ENCODE measurements around the gene NPEPPS.

Gene NPEPPS

DNA sequence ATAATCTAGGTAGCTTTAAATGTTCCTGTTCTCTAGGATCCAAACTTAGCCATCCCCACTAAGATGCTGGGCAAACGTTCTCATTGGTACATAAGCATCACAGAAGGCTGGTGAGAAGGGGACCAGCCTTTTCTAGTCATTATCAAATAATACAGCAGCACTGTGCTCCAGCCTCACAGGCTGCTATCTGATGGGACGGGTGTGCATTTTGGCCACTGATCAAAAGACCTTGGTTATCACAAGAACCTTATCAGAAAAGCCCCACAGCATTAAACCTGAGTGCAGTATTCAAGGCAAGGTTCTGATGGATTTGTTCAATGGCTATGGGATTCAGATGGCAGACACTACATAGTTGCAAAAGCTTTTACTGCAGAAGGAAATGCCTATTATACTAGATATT is 99.7 kb downstream of the NPEPPS start:
- DNase-seq, result no peak

DNA sequence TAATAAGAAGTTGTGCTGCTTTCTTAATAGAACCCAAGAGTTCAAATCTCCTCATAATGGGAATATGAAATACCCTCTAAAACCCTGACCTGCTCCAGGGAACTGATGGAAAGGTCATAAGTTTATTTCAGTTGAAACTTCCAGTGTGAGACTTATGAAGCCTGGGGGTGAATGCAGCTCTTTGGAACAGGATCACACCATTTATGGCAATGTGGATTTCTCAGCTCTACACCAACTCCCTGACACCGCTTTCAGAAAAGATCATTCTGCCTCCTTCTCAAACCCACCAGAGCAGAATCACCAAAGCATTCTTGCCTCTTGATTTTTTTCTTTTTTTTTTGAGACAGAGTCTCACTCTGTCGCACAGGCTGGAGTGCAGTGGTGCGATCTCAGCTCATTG is 102.1 kb downstream of the NPEPPS start:
- DNase-seq, result no peak

GRCh38 chr17:47633996-47634395 is 103.1 kb downstream of the NPEPPS start:
- no peak for DNase-seq

DNA sequence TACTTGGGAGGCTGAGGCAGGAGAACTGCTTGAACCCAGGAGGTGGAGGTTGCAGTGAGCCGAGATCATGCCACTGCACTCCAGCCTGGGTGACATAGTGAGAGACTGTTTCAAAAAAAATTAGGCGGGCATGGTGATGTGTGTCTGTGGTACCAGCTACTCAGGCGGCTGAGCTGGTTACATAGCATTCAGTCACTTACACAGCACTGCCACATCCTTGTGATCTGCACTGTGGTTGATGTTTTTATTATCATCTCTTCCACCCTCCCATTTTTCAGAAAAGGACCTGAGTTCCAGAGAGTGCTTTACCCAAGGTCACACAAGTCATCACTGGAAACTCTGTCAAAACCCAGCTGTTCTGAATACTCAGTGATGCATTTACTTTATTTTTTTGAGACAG is 104.0 kb downstream of the NPEPPS start:
- no peak for DNase-seq

DNA sequence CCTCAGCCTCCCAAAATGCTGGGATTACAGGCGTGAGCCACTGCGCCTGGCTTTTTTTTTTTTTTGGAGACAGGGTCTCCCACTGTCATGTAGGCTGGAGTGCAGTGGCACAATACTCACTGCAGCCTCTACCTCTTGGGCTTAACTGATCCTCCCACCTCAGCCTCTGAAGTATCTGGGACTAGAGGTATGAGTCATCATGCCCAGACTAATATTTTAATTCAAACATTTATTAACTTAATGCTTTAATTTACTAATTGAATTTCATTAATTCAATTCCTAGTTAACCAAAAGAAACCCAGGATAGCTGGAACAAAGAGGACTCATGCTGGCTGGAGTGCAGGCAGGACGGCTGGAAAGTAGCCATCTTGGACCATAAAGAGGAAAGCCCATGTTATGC is 104.8 kb downstream of the NPEPPS start:
- DNase-seq, result no peak

GRCh38 chr17:47636273-47637030 is 105.5 kb downstream of the NPEPPS start:
- no peak for DNase-seq

- DNase-seq, result no peak
These were observed 108.0 kb downstream of the NPEPPS start for GRCh38 chr17:47638903-47639302.

GRCh38 chr17:47640076-47640475 is 109.2 kb downstream of the NPEPPS start:
- no peak for DNase-seq

- DNase-seq, result no peak
These were observed 110.3 kb downstream of the NPEPPS start for GRCh38 chr17:47641202-47641601.

DNA sequence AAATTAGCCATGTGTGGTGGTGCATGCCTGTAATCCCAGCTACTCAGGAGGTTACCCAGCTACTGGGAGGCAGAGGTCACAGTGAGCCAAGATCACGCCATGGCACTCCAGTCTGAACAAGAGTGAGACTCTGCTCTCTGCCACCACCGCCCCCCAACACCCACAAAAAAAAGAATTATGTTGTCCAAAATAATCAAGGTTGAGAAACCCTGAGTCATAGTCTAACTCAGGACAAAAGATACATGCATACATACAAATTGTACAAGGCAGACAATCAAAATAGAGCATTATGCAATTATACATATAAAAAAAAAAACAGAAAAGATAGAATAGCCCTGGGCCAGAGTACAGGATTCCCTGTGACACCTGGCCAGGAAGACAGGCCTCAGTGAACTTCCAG is 112.2 kb downstream of the NPEPPS start:
- DNase-seq, result no peak

- DNase-seq, result no peak
These were observed 113.4 kb downstream of the NPEPPS start for GRCh38 chr17:47644324-47644723.

DNA sequence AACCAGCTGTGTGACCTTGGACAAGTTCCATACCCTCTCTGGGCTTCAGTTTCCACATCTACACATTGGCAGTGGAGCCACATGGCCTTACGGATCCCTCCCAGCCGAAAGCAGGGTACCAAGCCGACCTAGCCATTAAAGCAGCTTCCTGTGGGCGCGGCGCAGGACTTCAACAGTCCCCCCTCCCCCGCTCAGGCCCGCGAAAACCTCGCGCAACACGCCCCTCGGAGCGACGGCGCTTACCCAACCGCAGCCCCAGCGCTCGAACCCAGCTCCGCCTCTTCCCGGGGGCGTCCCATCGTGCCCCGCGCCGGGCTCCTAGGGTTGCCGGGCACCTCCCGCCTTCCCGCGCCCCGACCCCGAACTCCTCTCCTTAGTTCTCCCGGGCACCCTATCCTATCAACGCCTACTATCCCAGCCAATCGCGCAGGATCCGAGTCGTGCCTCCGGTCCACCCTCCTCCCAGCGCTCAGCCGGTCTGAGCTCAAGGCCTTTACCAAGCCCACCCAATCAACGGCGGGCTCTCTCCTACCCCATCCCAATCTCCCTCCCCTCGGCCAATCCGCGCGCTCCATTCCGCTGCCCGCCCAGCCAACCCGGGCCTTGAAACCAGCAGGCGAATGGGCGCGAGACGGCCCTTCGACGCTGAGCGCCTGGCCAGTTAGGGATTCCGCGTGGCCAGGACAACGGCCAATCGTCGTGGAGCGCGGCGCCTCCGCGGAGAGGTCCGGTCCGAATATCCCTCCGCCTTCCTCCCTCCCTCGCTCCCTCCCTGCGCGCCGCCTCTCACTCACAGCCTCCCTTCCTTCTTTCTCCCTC is 118.5 kb downstream of the NPEPPS start, which contains the start of gene KPNB1:
TSS of gene KPNB1 (plus strand) at position 767 of the 819 bp plus-strand sequence. CDS start 326 bp downstream, outside the sequence.
- DNase-seq, result peak; percentile 98

DNA sequence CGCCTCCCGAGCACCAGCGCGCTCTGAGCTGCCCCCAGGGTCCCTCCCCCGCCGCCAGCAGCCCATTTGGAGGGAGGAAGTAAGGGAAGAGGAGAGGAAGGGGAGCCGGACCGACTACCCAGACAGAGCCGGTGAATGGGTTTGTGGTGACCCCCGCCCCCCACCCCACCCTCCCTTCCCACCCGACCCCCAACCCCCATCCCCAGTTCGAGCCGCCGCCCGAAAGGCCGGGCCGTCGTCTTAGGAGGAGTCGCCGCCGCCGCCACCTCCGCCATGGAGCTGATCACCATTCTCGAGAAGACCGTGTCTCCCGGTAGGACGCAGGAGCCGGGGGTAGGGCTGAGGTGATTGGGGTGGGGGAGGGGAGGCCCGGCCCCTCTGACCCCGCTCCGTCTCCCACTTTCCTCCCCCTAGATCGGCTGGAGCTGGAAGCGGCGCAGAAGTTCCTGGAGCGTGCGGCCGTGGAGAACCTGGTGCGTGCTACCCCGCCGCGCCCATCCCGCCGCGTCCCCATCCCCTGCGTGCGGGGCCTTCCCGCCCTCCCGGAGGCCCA is 119.1 kb downstream of the NPEPPS start:
- no peak for DNase-seq

GRCh38 chr17:47650525-47651522 is 119.9 kb downstream of the NPEPPS start:
- peak; percentile 95 for DNase-seq

DNA sequence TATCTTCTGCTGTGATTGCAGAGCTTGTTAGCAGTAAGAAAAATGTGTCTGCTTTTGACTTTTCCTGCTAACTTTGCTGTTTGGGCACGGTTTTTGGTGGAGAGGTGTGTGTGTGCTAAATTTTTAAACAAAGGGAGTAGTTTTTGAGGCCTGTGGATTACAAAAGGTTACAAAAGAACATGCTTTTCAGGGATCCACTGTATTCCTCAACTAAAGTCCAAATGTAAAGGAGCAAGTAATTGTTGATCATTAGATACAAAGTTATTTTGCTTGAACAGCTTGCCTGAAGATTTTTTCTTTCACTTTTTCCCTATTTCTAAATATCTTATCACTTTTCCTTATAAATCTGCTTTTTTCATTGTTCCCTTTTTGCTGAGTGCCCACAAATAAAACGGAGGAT is 120.8 kb downstream of the NPEPPS start:
- no peak for DNase-seq

DNA sequence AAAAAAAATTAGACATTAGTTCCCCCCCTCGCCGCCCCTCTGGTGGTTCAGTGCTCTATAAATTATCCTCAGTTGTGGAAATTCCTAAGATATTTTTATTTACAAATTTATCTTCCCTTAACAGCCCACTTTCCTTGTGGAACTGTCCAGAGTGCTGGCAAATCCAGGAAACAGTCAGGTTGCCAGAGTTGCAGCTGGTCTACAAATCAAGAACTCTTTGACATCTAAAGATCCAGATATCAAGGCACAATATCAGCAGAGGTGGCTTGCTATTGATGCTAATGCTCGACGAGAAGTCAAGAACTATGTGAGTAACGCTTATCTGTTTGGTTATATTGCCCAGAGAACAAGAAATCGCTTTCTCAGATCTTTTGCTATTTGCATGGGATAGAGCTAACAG is 121.7 kb downstream of the NPEPPS start:
- no peak for DNase-seq

DNA sequence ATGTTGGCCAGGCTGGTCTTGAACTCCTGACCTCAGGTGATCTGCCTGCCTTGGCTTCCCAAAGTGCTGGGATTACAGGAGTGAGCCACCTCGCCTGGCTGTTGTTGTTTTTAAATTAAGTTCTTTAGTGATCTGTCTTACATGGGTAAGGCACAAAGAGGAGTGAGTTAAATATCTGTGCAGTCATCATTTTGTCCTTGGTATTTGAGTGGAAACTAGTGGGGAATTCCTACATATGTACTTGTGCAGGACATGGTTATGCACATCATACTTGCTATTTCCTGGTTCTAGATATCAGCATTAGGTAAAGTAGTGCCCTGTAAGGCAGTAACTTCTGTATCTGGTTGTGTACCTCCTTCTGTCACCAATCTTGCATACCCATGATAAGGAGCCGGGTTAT is 122.5 kb downstream of the NPEPPS start:
- no peak for DNase-seq

GRCh38 chr17:47654991-47655390 is 124.1 kb downstream of the NPEPPS start:
- DNase-seq, result no peak

- no peak for DNase-seq
These were observed 129.2 kb downstream of the NPEPPS start for GRCh38 chr17:47660064-47660492.

DNA sequence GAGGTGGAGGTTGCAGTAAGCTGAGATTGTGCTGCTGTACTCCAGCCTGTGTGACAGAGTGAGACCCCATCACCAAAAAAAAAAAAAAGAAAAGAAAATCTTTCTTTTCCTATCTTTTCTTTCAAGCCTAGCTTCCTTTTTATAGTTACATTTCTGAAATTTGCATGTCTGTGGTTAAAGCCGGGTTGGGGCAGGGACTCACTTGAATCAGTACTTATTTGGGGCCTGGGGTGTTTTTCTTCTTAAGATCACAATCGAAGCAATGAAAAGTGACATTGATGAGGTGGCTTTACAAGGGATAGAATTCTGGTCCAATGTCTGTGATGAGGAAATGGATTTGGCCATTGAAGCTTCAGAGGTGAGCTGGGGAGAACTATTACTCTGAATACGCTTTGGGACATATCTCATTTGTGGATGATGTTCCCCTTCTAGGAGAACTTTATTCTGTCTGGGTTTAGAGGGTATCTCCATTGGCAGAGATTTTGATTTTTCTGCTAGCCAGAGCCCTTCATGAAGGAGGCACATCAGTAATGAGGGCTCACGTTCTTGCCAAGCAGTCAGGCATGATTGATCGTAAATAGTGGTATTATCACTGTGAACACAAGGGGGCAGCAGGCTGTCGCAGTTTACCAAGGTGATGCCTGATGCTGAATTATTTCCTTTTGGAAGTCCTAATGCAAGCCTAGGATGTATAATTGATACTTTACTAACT is 133.2 kb downstream of the NPEPPS start:
- no peak for DNase-seq

- no peak for DNase-seq
These were observed 133.7 kb downstream of the NPEPPS start for GRCh38 chr17:47664624-47664941.

DNA sequence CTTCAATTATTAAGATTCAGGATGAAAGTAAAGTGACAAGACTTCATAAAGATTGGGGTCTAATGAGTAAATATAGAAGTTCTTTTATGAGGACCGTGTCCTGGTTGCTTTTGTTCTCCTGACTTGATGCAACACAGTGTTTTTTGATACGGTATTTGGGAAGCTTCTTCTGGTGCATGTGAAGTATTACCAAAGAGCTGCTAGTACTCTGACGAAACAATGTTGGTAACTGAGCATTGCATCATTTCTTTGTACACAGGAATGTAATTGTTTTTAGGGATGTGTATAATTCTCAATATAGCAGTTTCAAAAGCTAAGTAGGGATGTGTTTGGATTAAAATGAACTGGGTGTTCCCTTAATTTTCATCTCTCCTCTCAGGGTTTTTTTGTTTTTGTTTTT is 134.7 kb downstream of the NPEPPS start:
- DNase-seq, result no peak
